Measurements from ENCODE around the gene SLC46A1.

SLC46A1 gene

DNA sequence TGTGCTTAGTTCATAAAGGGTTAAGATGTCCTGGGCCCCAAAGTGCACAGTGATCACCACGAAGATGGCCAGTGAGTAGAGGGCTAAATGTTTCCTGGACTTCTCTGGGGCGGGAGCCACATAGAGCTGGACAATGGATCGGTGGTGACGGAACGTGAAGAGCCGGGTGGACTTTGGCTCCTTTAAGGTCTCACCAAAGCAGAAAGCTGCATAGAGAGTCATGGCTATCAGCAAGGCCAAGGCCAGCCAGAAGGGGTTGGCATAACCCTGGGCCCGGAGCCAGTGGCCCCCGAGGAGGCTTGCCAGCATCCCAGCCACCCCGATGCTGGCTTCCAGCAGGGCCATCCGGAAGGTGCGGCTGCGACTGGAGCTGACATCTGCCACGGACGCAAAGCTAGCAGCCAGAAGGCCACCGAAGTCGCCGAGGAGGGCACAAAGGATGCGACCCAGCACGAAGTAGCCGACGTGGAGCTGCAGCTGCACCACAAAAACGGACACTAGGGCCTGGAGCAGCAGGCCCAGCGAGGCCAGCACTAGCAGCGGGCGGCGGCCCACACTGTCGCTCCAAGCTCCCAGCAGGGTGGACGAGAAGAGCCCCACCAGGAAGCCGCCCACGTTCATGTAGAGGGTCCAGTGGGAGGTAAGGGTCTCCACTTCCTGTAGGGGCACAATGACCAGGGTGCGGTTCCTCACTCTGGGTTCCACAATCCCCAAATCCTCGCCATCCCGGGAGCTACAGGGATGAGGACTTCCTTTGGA lies 1.0 kb downstream of the SLC46A1 start:
- DNase-seq (ENCODE audit: extremely low read depth in 1 of 2, low read depth in 1 of 2): no peak

GRCh38 chr17:28404461-28404811 lies 1.6 kb downstream of the SLC46A1 start:
- no peak for DNase-seq (ENCODE audit: extremely low read depth in 1 of 2, low read depth in 1 of 2)

GRCh38 chr17:28404007-28404406 lies 2.0 kb downstream of the SLC46A1 start:
- DNase-seq (ENCODE audit: extremely low read depth in 1 of 2, low read depth in 1 of 2): no peak

GRCh38 chr17:28402844-28403243 lies 3.2 kb downstream of the SLC46A1 start:
- no peak for DNase-seq (ENCODE audit: extremely low read depth in 1 of 2, low read depth in 1 of 2)

- DNase-seq (ENCODE audit: extremely low read depth in 1 of 2, low read depth in 1 of 2): no peak
Measured at GRCh38 chr17:28402224-28402630, 3.8 kb downstream of the SLC46A1 start.

DNA sequence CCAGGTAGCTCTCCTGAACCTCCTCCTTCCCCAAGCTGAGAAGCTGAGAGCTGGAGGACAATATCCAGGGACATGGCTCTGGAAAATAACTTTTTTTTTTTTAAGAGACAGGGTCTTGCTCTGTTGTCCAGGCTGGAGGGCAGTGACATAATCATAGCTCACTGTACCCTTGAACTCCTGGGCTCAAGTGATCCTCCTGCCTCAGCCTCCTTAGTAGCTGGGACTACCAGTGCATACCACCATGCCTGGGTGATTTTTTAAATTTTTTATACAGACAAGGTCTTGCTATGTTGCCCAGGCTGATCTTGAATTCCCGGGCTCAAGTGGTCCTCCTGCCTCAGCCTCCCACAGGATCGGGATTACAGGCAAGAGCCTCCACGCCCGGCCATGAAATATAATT lies 6.2 kb downstream of the SLC46A1 start:
- no peak for DNase-seq (ENCODE audit: extremely low read depth in 1 of 2, low read depth in 1 of 2)

DNA sequence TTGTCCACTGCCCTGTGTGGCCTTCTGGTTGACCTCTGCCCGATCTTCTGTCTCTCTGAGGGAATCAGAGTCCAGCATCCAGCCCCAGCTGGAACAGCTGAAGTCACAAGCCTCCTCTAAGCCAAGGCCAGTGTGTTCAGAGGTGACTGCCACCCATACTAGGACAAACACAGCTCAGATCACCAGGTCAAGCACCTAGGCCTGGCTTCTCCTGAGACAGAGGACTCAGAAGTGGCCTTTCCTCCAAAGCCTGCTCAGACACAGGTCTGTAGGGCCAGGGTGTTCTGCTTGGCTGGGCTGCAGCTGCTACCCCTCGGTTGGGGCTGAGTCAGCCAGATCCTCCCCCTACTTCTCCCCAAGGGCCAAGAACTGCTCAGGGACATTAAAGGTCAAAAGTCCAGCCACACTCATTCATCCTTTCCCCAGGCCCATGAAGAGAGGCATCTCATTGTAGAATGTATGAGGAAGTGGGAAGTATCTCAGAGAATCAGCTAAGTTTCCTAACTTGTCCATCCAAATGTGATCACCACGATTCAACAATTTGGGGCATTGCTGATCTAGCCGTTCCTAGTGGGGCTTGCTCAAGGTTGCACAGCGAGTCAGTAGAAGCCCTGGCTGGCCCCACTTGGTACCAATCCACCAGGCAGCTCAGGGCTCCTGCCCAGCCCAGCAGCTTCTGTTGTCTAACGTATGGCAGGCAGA lies 7.6 kb downstream of the SLC46A1 start:
- DNase-seq (ENCODE audit: extremely low read depth in 1 of 2, low read depth in 1 of 2): no peak

DNA sequence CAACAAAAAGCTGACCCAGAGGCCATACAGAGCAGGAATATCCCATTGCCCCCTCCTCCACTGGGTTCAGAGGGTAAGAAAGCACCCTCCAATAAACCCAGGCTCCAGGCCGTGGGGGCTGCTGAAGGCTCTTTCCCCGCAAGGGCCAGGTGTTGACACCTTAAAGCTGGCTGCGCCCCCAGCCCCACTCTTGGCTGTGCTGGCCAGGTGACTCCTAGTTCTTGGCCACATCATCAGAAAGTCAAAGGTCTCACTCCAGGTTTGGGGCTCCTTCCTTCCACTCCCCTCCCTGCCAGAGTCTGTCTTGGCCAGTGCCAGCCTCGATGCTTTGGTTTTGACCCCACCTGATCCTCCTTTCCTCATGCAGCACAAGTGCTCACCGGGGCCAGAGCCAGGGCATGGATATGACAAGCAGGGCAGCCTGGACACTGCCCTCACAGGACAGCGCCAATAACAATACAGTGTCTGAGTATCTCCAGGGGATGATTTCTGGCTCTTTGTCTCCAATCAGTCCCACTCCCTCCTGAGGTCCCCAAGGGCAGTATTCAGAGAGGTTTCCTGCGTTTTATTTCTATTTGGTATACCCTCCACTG lies 8.2 kb downstream of the SLC46A1 start:
- no peak for DNase-seq (ENCODE audit: extremely low read depth in 1 of 2, low read depth in 1 of 2)

GRCh38 chr17:28397275-28397674 lies 8.7 kb downstream of the SLC46A1 start:
- DNase-seq (ENCODE audit: extremely low read depth in 1 of 2, low read depth in 1 of 2): no peak

- DNase-seq (ENCODE audit: extremely low read depth in 1 of 2, low read depth in 1 of 2): no peak
Measured at GRCh38 chr17:28396635-28397239, 9.3 kb downstream of the SLC46A1 start.

GRCh38 chr17:28395968-28396367 lies 10.0 kb downstream of the SLC46A1 start:
- DNase-seq (ENCODE audit: extremely low read depth in 1 of 2, low read depth in 1 of 2): no peak

DNA sequence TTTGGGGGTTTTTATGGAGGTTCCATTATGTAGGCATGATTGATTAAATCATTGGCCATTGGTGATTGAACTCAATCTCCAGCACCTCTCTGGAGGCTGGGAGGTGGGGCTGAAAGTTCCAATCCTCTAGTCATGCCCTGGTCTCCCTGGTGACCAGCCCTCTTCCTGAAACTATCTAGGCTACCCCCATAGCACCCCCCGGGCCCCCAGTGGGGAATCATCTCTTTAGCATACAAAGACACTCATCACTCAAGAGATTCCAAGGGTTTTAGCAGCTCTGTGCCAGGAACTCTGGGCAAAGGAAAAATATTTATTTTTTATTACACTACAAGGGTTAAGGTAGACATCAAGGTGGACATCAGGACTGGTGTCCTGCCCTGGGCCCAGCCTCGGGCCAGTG lies 10.6 kb downstream of the SLC46A1 start:
- no peak for DNase-seq (ENCODE audit: extremely low read depth in 1 of 2, low read depth in 1 of 2)

DNA sequence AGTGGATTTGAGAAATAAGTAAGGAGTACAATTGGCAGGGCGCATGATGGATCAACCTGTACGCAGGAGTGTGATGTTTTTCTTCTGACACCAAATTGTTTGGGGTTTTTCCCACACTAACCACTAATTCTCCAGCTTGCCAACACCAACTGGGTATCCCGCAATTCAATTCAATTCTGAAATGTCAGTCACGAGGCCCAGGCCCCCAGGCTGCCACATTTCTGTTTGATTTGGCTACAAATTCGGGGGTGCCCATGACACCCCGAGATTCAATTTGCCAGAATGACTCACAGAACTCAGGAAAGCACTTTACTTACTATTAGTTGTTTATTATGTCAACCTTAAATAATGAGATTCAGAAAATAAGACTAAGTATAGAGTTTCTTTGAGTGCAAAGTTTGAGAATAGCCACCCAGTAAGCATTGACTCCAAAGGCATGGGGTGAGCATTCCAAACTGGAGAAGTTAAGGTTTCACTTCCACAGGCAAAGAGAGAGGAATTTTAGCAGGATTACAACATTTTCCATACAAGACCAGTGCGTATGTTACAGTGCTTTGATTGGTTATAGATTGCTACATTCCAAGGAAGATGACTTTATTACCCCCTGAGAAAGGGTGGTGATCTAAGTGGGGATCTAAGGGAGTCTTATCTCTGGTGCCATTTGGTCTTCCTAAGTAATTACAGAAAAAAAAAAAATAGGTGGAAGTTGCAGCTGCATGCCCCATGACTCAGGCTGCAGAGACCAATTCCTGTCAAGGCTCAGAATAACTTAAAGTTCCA lies 11.5 kb downstream of the SLC46A1 start:
- no peak for DNase-seq (ENCODE audit: extremely low read depth in 1 of 2, low read depth in 1 of 2)

- DNase-seq (ENCODE audit: extremely low read depth in 1 of 2, low read depth in 1 of 2): no peak
Measured at GRCh38 chr17:28392491-28392890, 13.5 kb downstream of the SLC46A1 start.

DNA sequence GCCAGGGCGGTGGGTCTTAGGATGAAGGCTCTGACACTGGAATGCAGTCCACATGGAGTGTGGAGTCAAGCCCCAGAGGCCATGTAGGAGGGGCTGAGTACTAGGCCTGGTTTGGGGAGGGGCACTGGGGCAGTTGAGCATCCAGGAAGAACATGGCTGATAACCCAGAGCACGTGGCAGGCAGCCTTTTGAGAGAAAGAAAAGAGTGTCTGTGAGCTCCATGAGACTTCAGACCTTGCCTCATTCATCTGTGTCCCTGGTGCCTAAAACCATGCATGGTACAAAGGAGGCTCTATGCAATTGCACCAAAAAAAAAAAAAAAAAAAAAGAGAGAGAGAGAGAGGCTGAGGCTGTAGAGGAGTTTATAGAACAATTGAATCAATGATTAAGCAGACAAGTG lies 14.6 kb downstream of the SLC46A1 start:
- DNase-seq (ENCODE audit: extremely low read depth in 1 of 2, low read depth in 1 of 2): no peak

DNA sequence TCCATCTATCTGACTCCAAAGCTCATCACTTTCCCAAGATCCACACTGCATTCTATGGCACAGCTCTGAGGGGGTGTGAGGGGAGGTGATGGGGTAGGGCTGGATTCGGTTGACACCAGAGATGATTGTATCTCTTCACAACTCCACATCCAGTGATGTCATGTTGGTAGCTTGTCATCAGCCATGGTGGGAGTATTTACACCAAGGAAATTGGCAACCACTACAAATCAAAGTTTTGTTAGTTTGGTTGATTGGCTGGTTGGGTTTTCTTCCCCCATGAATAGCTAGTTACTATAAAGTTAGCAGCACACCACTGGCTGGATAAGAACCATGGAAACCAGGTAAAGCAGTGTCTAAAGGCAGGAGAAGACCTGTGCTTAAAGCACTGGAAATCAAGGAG lies 15.0 kb downstream of the SLC46A1 start:
- no peak for DNase-seq (ENCODE audit: extremely low read depth in 1 of 2, low read depth in 1 of 2)

- no peak for DNase-seq (ENCODE audit: extremely low read depth in 1 of 2, low read depth in 1 of 2)
Measured at GRCh38 chr17:28390563-28390962, 15.4 kb downstream of the SLC46A1 start.

DNA sequence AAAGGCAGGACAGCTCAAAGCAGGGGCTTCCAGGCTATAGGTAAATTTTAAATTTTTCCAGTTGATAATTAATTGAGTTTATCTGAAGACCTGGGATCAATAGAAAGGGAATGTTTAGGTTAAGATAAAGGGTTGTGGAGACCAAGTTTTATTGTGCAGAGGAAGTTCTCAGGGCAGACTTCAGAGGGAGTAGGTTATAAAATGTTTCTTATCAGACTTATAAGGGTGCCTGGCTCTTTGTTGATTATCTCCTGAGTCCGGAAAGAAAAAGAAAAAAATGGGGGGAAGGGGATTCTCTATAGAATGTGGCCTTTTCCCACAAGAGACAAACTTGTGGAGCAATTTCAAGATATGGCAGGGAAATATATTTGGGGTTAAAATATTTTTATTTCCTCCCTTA lies 15.9 kb downstream of the SLC46A1 start:
- no peak for DNase-seq (ENCODE audit: extremely low read depth in 1 of 2, low read depth in 1 of 2)

DNA sequence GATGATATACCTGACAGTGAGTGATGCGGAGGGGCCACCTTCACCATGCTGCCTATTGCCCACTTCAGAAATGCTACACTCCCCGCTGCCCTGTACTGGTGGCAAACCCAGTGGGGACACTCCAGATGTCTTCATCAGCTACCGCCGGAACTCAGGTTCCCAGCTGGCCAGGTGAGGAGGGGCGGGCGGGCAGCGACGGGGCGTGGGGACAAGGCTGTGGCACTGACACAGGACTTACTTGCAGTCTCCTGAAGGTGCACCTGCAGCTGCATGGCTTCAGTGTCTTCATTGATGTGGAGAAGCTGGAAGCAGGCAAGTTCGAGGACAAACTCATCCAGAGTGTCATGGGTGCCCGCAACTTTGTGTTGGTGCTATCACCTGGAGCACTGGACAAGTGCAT lies 17.9 kb downstream of the SLC46A1 start:
- no peak for DNase-seq (ENCODE audit: extremely low read depth in 1 of 2, low read depth in 1 of 2)

- DNase-seq (ENCODE audit: extremely low read depth in 1 of 2, low read depth in 1 of 2): no peak
Measured at GRCh38 chr17:28386391-28386790, 19.6 kb downstream of the SLC46A1 start.

- DNase-seq (ENCODE audit: extremely low read depth in 1 of 2, low read depth in 1 of 2): no peak
Measured at GRCh38 chr17:28385406-28385805, 20.6 kb downstream of the SLC46A1 start.

Data from activated CD8-positive, alpha-beta memory T cell treated with anti-CD3 and anti-CD28 coated beads for 1 hour (primary cell).